DMS53 treated with DMSO at 0.1 percent for 48 hours (cell line): Measurements from ENCODE around the gene ALDH1L1.

Experiments
- DNase-seq: peaks from one replicate; lab custom pipeline; 2025; ENCODE audit not compliant: unreplicated experiment; lab: John Stamatoyannopoulos, UW

The ALDH1L1 gene

GRCh38 chr3:126155819-126156218 lies 24.6 kb downstream of the ALDH1L1 start:
- no peak for DNase-seq

GRCh38 chr3:126155280-126155640 lies 25.1 kb downstream of the ALDH1L1 start:
- no peak for DNase-seq

GRCh38 chr3:126154391-126155279 lies 25.8 kb downstream of the ALDH1L1 start:
- DNase-seq = no peak

GRCh38 chr3:126153695-126154360 lies 26.6 kb downstream of the ALDH1L1 start:
- no peak for DNase-seq

- DNase-seq = no peak
Measured at GRCh38 chr3:126152901-126153694, 27.3 kb downstream of the ALDH1L1 start.

- DNase-seq = no peak
Measured at GRCh38 chr3:126152458-126152857, 27.9 kb downstream of the ALDH1L1 start.

GRCh38 chr3:126151562-126152302 lies 28.7 kb downstream of the ALDH1L1 start:
- no peak for DNase-seq

GRCh38 chr3:126149960-126150515 lies 30.3 kb downstream of the ALDH1L1 start:
- no peak for DNase-seq

GRCh38 chr3:126149256-126149902 lies 31.0 kb downstream of the ALDH1L1 start:
- no peak for DNase-seq

- no peak for DNase-seq
Measured at GRCh38 chr3:126147932-126148683, 32.3 kb downstream of the ALDH1L1 start.

GRCh38 chr3:126147147-126147931 lies 33.0 kb downstream of the ALDH1L1 start:
- DNase-seq = no peak

- DNase-seq = no peak
Measured at GRCh38 chr3:126146525-126147146, 33.8 kb downstream of the ALDH1L1 start.

- no peak for DNase-seq
Measured at GRCh38 chr3:126146034-126146433, 34.4 kb downstream of the ALDH1L1 start.

- DNase-seq = no peak
Measured at GRCh38 chr3:126142652-126143051, 37.7 kb downstream of the ALDH1L1 start.

- DNase-seq = no peak
Measured at GRCh38 chr3:126137490-126138130, 42.8 kb downstream of the ALDH1L1 start.

GRCh38 chr3:126136428-126137220 lies 43.8 kb downstream of the ALDH1L1 start:
- DNase-seq = no peak
